ENCODE measurements around the gene BTN3A1.
"Not testable (repeated sequence)": the region's sequence is repeated elsewhere in the genome, so short reads cannot be mapped to it uniquely, and the experiment has no call there.

The BTN3A1 gene

DNA sequence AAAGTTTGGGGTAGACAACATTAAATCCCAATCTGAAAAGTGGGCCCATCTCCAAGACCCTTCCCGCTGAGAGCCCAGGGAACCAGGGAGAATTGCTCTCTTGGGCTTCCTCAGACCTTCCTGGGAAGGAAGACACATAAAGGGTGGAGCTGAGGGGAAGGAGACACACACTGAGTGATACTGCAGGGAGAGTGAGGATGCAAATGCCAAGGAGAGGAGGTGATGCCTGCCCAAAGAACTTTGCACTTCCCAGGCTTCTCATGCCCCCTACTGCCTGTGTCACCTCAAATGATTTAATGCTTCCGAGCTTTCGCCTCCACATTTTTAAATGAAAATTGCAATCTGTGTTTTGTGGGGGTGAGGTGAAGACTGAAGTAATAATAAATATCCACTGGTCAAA is 48.2 kb downstream of the BTN3A1 start:
- DNase-seq, result no peak

DNA sequence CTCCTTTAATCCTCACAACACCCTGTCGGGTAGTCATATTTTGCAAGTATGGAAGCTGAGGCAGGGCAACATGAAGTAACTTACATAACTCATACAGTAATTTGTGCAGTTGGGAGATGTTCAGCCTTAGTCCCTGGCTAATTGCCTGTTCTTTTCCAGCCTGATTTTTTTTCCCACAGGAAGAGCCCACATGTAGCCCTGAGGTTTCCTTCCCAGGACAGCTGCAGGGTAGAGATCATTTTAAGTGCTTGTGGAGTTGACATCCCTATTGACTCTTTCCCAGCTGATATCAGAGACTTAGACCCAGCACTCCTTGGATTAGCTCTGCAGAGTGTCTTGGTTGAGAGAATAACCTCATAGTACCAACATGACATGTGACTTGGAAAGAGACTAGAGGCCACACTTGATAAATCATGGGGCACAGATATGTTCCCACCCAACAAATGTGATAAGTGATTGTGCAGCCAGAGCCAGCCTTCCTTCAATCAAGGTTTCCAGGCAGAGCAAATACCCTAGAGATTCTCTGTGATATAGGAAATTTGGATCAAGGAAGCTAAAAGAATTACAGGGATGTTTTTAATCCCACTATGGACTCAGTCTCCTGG is 50.7 kb downstream of the BTN3A1 start:
- DNase-seq, result no peak

- DNase-seq, result no peak
These were observed 52.6 kb downstream of the BTN3A1 start for GRCh38 chr6:26454631-26455030.

DNA sequence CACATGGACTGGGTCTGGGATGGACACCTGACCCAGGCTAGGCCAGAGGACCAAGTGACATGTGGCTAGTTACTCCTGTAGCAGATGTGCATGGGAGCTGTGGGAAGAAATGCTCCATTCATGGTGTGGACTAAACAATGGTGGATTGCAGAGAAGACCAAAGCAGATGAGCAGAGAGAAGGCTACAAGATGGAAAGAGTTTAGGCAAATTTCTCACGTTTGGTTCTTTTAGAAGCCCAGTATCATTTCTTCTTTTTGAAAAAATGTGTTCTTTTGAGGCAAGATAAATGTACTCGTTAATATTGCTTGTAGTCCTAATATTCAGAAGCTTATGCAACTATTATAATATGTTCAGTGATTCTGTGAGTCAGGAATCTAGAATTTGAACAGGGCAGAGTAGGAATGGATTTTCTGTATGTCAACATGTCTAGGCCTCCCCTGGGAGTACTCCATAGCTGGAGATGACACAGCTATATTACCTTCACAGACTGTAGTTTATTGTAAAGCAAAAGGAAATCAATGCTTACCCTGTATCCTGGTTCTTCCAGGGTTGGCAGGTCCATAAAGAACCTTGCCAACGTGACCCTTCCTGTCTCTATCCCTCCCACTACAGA is 53.4 kb downstream of the BTN3A1 start:
- DNase-seq, result no peak

DNA sequence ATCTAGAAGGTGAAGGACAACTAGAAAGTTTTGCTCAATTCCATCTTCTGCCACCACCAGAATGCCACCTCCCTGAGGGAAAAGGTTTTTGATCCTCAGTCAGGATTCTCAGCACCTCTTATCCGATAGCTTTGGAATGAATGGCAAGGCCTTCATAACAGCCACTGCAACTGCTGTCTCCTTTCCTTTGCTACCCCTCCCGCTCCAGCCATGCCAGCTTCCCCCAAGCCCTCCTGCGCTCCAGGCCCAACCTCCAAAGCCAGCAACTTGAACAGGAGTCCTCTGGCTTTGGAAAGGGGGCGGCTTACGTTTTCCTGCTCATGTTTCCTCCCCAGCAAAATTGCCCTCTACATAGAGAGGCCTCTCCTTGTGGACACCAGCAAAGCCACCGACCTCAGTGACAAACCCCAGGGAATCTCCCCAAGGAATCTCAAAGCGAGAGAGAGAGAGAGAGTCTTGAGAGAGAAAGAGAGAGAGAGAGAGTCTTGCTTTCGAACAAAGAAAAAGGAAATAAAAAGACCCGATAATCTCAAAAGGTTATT is 55.3 kb downstream of the BTN3A1 start:
- DNase-seq, result no peak

GRCh38 chr6:26457806-26458688 is 56.0 kb downstream of the BTN3A1 start, which contains the start of gene BTN2A1:
Gene BTN2A1 (plus strand): TSS chr6:26457955. CDS start chr6:26458637, 682 bp downstream.
- peak; percentile 41 for DNase-seq

GRCh38 chr6:26459023-26459810 is 57.1 kb downstream of the BTN3A1 start:
- no peak for DNase-seq

DNA sequence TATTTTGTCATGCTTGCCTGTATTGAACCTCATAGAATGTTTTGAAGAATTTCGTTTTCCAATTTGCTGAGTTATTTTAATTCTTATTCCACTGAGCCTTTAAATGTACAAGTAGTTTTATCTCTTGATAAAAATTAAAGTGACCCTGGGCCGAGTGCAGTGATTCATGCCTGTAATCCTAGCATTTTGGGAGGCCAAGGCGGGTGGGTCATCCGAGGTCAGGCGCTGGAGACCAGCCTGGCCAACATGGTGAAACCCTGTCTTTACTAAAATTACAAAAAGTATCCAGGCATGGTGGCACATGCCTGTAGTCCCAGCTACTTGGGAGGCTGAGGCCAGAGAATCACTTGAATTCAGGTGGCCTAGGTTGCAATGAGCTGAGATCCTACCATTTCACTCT is 59.3 kb downstream of the BTN3A1 start:
- DNase-seq, result not testable (repeated sequence)

DNA sequence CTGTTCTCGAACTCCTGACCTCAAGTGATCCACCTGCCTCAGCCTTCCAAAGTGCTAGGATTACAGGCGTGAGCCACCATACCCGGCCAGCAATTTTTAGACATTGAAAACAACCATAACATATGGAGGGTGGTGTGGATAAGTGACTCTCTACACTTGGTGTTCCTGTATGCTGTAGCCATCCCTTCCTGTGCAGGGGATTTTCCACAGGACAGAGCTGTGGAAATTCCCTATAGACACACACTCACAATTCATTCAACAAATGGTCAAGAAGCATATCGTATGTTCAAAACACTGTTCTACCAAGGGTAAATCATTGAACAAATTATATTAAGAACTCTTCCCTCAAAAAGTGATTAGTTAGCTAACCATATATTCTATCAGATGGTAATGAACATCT is 61.9 kb downstream of the BTN3A1 start:
- DNase-seq, result no peak

DNA sequence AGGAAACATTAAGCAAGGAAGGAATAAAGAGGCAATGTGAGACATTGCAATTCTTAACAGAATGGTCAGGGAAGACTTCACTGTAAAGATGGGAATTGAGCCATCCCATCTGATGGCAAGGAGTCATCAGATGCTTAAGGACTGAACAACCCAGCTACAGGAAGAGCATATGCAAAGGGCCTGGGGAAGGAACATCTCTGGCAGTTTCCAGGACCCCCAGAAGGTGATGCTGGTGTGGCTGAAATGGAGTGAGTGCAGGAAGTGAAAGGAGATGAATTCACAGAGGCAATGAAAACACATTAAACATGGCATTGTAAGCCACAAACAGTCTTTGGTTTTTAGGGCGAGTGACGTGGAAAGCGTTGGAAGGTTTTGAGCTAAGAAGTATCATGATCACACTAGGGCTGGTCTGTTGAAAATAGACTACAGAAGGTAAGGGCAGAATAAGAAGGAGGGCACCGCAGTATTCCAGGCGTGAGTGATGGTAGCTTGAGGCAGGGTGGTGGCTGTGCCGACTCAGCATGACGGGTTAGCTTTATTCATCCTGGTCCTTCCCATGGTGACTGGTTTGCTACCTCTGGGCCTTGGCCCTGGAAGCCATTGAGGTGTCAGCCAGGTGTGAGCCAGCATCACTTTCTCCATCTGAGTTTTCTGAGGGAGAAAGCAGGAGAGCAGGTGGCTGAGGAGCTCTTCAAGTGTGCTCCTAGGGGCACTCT is 62.5 kb downstream of the BTN3A1 start:
- no peak for DNase-seq
